PC-9 (cell line): ENCODE data around the gene EXD3. TPM values are rescaled to one million over a fixed set of nuclear protein-coding genes. Genes with fewer than 3 reads are reported as not detected.

Source experiments
- BruUV-seq: library from RNA; stranded (reverse); fragments of 400-500 nt; replicated peaks from 2 replicates; lab custom pipeline; 2021; lab: Mats Ljungman, UMichigan
- CTCF ChIA-PET: fragments of 300-600 bp; sonication (Branson Sonifier 250); formaldehyde crosslinking; loops from one replicate; lab custom pipeline; 2022; ENCODE audit warnings: antibody characterized with exemption; lab: Charles Lee
- POLR2A ChIA-PET: fragments of 300-600 bp; sonication (Branson Sonifier 250); formaldehyde crosslinking; loops from one replicate; lab custom pipeline; 2022; ENCODE audit warnings: antibody characterized with exemption; ENCODE audit not compliant: unreplicated experiment; lab: Charles Lee
- DNase-seq, 2 experiments: peaks; one replicate each; pipeline versions ENCODE4 v3.0.0 to v3.0.0-alpha.2; 2015 to 2022; ENCODE audit warnings: mixed read lengths in 1 of 2
- H2AFZ ChIP-seq: fragments of 200-600 bp; sonication (generic); 2 replicates; pipeline ENCODE4 v1.8.1; 2017; ENCODE audit warnings: antibody characterized with exemption
- H3F3A ChIP-seq: fragments of 200-600 bp; sonication (generic); 2 replicates; pipeline ENCODE4 v1.8.1; 2017; ENCODE audit warnings: antibody characterized with exemption, mild to moderate bottlenecking, low read depth; ENCODE audit not compliant: insufficient read depth
- H3K27ac ChIP-seq: fragments of 200-600 bp; sonication (generic); 2 replicates; pipeline ENCODE4 v1.6.1; 2016; ENCODE audit warnings: mixed run types
- H3K27me3 ChIP-seq: fragments of 200-600 bp; sonication (generic); 2 replicates; pipeline ENCODE4 v1.6.1; 2016; ENCODE audit warnings: low read depth, mixed run types; ENCODE audit not compliant: insufficient read depth
- H3K36me3 ChIP-seq: fragments of 200-600 bp; sonication (generic); 2 replicates; pipeline ENCODE4 v1.6.1; 2016; ENCODE audit warnings: low read depth, mixed run types
- H3K4me1 ChIP-seq: fragments of 200-600 bp; sonication (generic); replicated peaks from 2 replicates; pipeline ENCODE4 v1.6.1; 2016; ENCODE audit warnings: mixed run types; ENCODE audit not compliant: insufficient read depth
- H3K4me2 ChIP-seq: fragments of 200-600 bp; sonication (generic); 2 replicates; pipeline ENCODE4 v1.6.1; 2017; ENCODE audit warnings: mixed run types
- H3K4me3 ChIP-seq: fragments of 200-600 bp; sonication (generic); 2 replicates; pipeline ENCODE4 v1.6.1; 2016; ENCODE audit warnings: mixed run types
- H3K79me2 ChIP-seq: fragments of 200-600 bp; sonication (generic); 2 replicates; pipeline ENCODE4 v1.6.1; 2017; ENCODE audit warnings: low read depth, mixed run types
- H3K9me2 ChIP-seq: fragments of 200-600 bp; sonication (generic); 2 replicates; pipeline ENCODE4 v1.8.1; 2017; ENCODE audit warnings: mild to moderate bottlenecking; ENCODE audit not compliant: insufficient read depth
- H3K9me3 ChIP-seq: fragments of 200-600 bp; sonication (generic); 2 replicates; pipeline ENCODE4 v1.8.1; 2016; ENCODE audit warnings: low read depth; ENCODE audit not compliant: insufficient read depth
- H4K20me1 ChIP-seq: fragments of 200-600 bp; sonication (generic); 2 replicates; pipeline ENCODE4 v1.8.1; 2017; ENCODE audit not compliant: insufficient read depth
- CTCF ChIP-seq: fragments of 200-600 bp; sonication (generic); conservative IDR thresholded peaks from 2 replicates; pipeline ENCODE4 v1.6.1; 2017; ENCODE audit warnings: mixed run types, antibody characterized with exemption, mild to moderate bottlenecking, moderate library complexity
- EZH2 ChIP-seq: fragments of 200-600 bp; sonication (generic); IDR thresholded peaks from 2 replicates; pipeline ENCODE4 v1.8.0; 2017; ENCODE audit warnings: antibody characterized with exemption, low read depth
- intact Hi-C: fragments of 100-400 bp; cut with micrococcal nuclease; formaldehyde crosslinking; loops from one replicate; pipeline ENCODE4 v1.10.0; 2022; ENCODE audit not compliant: unreplicated experiment
- total RNA-seq: library from RNA; stranded (reverse); gene quantifications from 2 replicates; pipeline ENCODE4 v1.2.3, GENCODE V29; 2021

The EXD3 gene
- total RNA-seq, 1 experiment from 2014 or later: 23.7 TPM

DNA sequence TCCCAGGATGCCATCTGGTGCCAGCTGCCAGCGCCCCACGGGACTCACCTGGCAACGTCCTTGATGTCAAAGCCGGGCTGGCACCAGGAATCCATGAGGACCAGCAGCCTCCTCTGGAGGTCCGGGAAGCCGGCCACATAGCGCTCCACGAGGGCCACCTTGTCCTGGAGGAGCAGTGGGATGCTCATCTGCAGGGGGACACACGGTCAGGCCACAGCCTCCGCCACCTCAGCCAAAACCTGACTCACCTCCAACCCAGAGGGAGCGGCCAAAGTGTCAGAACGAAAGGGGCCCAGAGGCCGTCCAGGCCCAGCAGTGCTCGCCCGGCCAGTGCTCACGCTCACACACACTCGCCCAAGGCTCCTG is 56.5 kb downstream of the EXD3 start:
- Histone ChIP-seq H3K9me2 (no peaks in the 10 kb centered on the region), H3K27me3 (no peaks in the 10 kb centered on the region), H3K4me1 (no peaks in the 10 kb centered on the region), H2AFZ (no peak overlapping the region), H3K79me2 (no peaks in the 10 kb centered on the region), H4K20me1 (no peaks in the 10 kb centered on the region), H3F3A (peaks cover 8% of the 10 kb centered on the region; the same call in 1 of the 2 replicates), H3K9me3 (no peaks in the 10 kb centered on the region), H3K4me2 (no peak overlapping the region), H3K27ac (no peak overlapping the region), H3K36me3 (no peaks in the 10 kb centered on the region), H3K4me3 (no peak overlapping the region)
- intact Hi-C loops: no loop called here
- ChIA-PET POLR2A (no interaction called here), CTCF (no interaction called here)
- DNase-seq: no peak
- TF ChIP-seq EZH2: no peak
- no TSS peak for BruUV-seq

GRCh38 chr9:137365552-137366444 is 57.2 kb downstream of the EXD3 start:
- no peak overlapping the region for H3K4me2 ChIP-seq
- H3K9me3 ChIP-seq: no peaks in the 10 kb centered on the region
- no peak overlapping the region for H3K27ac ChIP-seq
- no peaks in the 10 kb centered on the region for H3K4me1 ChIP-seq
- no peak overlapping the region for H2AFZ ChIP-seq
- H3K27me3 ChIP-seq: no peaks in the 10 kb centered on the region
- no peaks in the 10 kb centered on the region for H3K9me2 ChIP-seq
- no TSS peak for BruUV-seq
- ChIA-PET POLR2A (no interaction called here), CTCF (no interaction called here)
- intact Hi-C loops: no loop called here
- no peaks in the 10 kb centered on the region for H3K79me2 ChIP-seq
- H3K36me3 ChIP-seq: no peaks in the 10 kb centered on the region
- peaks cover 8% of the 10 kb centered on the region; the same call in 1 of the 2 replicates for H3F3A ChIP-seq
- no peak for DNase-seq
- H4K20me1 ChIP-seq: no peaks in the 10 kb centered on the region
- no peak overlapping the region for H3K4me3 ChIP-seq
- no peak for TF ChIP-seq CTCF
- TF ChIP-seq EZH2: no peak

GRCh38 chr9:137365056-137365455 is 57.9 kb downstream of the EXD3 start:
- no peaks in the 10 kb centered on the region for H3K9me2 ChIP-seq
- CTCF ChIA-PET: no interaction called here
- no peaks in the 10 kb centered on the region for H3K36me3 ChIP-seq
- no peak overlapping the region for H3K4me2 ChIP-seq
- no peak overlapping the region for H2AFZ ChIP-seq
- H3K27ac ChIP-seq: no peak overlapping the region
- no peak for DNase-seq
- H3K79me2 ChIP-seq: no peaks in the 10 kb centered on the region
- H4K20me1 ChIP-seq: no peaks in the 10 kb centered on the region
- intact Hi-C loops: no loop called here
- BruUV-seq: no TSS peak
- peaks cover 8% of the 10 kb centered on the region; the same call in 1 of the 2 replicates for H3F3A ChIP-seq
- POLR2A ChIA-PET: no interaction called here
- no peaks in the 10 kb centered on the region for H3K27me3 ChIP-seq
- TF ChIP-seq EZH2 (no peak), CTCF (no peak)
- H3K9me3 ChIP-seq: no peaks in the 10 kb centered on the region
- no peaks in the 10 kb centered on the region for H3K4me1 ChIP-seq
- H3K4me3 ChIP-seq: no peak overlapping the region
